SK-N-SH (cell line): Measurements from ENCODE around the gene ETFA.

Experiments used
- CTCF ChIP-seq: fragments of 200-600 bp; sonication (generic); IDR thresholded peaks from 2 replicates; pipeline ENCODE4 v1.6.1; 2017; ENCODE audit warnings: antibody characterized with exemption, mild to moderate bottlenecking, moderate library complexity
- YY1 ChIP-seq: IDR thresholded peaks from 2 replicates; pipeline ENCODE4 v1.4.0; 2012; ENCODE audit warnings: low read depth, mild to moderate bottlenecking

DNA sequence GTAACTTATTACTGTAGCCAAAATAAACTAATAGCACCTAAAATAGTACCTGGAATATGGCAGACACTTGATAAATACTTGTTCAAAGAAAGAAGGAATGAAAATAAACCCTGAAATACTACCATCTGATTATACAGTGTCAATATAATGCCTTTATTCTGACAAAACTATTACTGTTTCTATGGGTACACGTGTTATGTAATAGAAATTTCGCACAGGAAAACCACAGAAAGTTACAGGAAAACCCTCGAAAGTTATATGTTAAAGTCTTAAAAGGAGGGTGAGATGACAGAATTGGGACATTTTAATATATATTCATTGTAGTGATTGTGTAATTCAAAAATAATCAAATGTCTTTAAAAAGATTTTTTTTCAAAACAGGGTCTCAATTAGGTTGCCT is 28.8 kb downstream of the ETFA start:
- no peak for TF ChIP-seq YY1
- no peak for TF ChIP-seq CTCF
